ENCODE data around the gene C11orf52.
"Not testable (repeated sequence)": the region's sequence is repeated elsewhere in the genome, so short reads cannot be mapped to it uniquely, and the experiment has no call there.

C11orf52 gene, protein sequence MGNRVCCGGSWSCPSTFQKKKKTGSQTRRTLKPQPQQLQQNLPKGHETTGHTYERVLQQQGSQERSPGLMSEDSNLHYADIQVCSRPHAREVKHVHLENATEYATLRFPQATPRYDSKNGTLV

DNA sequence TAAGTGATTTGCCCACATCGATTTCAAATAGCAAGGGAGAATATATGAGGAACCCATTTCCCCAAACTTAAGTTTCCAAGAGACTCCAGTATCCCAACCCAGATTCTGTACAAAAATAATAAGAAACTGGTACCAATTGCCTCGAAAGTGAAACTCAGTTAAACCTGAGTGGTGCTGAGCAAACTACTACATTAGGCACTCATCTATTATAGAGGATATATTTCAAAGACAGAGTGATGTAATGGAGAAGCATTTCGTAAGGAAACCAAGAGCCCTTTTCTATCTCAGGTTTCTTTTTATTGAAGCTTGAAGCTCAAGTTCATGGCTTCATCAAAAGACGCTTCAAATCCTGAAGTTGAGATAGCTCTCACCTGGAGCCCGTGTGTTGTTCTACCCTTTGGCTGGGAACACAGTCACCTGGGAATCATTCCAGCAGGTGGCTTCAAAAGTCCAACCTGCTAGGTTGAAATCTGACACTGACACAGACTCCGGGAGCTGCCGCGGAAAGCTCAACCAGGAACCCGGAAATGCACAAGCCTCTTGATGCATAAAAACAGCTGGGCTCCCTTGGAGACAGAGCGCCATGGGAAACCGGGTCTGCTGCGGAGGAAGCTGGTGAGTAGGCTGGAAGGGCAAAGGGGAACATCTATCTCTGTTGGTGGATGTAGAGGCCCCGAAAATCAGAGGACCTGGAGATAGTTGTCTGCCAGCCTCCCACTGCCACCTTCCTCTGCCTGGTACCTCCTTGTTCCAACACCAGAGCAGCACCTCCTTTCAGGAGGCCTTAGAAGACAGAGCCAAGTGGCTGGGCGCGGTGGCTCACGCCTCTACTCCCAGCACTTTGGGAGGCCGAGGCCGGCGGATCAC, at the start of gene C11orf52:
Gene C11orf52, plus strand, starts transcription at position 524 of the 867 bp plus-strand sequence. Its CDS starts 60 bp downstream, at position 584.
- DNase-seq: no peak

DNA sequence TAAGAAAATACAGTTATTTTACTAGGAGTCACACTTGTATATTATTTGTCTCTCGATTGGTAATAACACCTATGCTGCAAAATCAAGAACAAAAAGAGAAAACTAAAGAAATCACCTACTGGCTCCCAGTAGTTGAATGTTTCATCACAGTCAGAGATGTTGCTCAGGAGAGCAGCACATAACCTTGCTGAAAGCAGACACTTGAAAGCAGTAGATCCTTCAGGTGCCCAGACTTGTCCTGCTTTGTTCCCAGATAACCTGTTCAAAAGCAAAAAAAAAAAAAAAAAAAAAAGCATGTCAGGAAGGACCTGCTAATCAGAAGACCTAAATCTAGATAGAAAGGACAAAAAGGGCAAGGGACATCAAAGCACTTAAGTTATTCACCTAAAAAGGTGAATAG, 48.6 kb upstream of the C11orf52 start:
- DNase-seq: no peak

DNA sequence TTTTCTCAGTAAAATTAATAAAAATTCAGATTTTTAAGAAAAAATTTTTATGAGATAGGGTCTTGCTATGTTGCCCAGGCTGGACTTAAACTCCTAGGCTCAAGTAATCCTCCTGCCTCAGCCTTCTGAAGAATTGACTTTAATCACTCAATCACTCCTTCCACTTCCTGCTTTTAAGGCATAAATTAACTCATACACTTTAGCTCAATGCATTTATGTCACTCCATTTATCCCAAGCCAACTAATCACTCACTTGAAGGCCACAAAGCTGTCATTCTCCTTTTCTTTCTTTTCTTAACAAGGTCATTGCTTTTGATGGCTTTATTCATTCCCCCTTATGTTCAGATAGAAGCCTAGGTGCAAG, 48.2 kb upstream of the C11orf52 start:
- DNase-seq: no peak

DNA sequence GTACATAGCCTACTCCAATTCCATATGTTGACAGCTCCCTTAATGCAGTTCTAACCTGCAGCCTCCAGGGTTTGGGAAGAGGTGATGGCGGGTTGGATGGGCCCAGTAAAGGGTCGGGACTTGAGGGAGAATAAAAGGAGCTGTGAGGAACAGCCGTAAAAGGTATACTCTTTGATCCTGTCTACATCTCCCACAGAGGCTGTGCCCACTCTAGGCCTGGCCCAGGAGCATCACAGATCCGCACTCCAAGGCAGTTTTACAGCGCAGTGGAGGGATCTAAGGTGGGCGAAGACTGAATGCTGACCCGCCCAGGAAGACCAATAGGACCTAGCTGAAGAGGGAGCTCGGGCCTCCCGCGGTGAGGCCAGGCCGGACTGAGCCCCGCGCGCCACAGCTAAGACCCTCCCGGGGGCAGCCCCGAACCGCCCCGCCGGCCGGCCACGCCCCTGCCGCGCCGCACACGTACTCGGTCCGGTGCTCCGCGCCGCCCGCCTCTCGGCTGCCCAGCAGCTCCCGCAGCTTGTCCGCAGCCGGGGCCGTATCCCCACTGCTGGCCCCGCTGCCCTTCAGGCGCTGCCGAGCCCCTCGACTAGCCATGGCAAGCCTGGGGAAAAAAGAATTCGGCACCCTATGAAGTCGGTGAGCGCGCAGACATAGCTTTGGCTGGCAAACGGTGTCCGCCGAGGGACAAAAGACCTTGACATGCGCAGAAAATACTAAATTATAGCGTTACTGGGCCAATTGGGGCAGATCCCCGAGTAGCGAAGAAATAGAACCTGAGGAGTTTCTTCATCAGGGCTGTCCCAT, 47.6 kb upstream of the C11orf52 start, which contains the start of gene ALG9:
Gene ALG9, minus strand, starts transcription at position 696 of the 807 bp plus-strand sequence. Its CDS starts 99 bp downstream, at position 597.
- DNase-seq: peak; percentile 94

DNA sequence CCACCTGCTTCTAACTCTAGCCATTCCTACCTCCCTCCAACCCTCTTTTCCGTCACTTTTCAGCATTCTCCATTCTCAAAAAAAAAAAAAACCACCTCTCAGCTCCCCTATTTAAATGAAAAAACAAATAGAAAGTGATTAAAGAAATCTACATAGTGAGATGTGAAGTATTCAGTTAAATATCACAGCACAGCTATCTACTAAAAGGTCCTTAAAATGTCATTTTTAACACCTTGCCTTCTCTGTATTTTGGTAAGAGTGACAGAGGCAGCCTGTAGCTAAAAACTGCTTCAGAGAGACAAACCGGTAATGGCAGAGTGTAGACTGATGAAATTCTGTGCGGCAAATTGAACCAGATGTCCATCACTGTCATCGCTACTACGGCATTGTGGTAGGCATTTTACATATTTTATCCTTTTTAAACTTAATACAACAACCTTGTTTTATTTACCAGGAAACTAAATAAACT, 47.0 kb upstream of the C11orf52 start:
- no peak for DNase-seq

DNA sequence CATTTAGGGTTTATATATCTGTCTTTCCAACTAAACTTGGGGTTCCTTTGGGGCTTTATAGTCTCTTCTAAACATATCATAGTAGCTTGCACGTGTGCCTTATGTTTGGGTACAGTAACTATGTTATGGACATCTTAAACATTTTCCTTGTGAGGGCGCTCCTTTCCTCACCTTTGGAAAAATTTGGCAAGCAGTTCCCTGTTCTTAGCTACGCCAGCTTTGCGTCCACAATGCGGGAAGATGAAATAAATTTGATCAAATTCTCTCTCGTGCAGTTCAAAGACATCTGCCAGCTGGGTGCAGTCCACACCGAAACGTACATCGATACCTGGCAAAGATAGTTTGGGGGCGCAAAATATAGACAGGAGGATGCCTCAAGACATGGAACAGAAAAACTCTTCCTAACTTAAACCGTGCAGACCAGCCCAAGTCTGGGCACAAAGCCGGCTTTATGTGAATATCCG, 40.3 kb upstream of the C11orf52 start:
- DNase-seq: no peak

DNA sequence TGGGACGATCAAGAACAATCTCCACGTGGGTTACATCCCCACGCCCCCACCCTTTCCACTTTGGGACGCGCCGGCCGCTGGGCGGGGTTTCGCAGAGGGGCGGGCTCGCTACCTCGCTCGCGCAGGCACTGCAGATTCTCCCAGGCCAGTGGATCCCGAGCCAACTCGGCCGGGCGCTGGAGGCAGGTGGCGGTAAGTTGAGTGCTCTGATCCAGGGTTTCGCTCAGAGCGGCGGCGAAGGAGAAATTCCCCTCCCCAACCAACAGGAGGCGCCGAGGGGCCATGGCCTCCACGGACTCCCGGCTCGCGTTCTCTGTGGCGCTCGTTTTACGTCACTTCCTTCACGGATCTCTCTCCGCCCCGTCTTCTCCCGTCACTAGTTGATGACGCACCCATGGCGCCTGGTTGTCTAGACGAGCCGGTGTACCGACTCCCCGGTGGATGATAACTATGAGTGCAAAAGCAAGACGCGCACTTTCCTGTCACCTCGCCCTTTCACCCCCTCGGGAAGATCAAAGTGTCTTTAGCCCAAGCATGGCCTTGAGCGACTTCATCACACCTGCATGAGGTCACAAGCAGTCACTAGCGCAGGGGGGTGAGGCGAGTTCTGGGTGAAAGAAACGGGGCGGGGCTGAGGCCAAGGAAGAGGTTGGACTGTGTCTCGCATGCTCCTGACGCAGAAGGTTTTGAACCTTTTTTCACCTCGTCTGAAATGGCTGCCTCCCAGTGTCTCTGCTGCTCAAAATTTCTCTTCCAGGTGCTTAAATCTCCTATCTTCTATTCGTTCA, 39.7 kb upstream of the C11orf52 start, which contains the start of the genes CFAP68 and FDXACB1:
Gene CFAP68, plus strand, starts transcription at position 693 of the 788 bp plus-strand sequence. Its CDS starts 20 bp downstream, at position 713.
Gene FDXACB1, minus strand, starts transcription at position 317 of the 788 bp plus-strand sequence. Its CDS starts 33 bp downstream, at position 284.
- DNase-seq: peak; percentile 95

DNA sequence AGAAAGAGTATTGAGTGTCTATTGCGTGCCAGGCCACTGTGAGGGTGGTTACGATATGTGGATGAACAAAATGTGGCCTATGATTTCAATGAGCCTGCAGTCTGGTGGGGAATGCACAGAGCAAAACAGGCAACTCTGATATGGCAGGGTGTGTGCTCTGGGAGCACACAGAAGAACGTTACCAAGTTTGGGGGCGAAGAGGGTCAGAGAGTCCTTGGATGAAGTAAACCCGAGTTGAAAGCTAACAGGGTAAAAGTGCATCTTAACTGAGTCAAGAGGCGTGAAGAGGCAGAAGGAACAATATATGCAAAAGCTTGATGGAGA, 39.1 kb upstream of the C11orf52 start:
- no peak for DNase-seq

DNA sequence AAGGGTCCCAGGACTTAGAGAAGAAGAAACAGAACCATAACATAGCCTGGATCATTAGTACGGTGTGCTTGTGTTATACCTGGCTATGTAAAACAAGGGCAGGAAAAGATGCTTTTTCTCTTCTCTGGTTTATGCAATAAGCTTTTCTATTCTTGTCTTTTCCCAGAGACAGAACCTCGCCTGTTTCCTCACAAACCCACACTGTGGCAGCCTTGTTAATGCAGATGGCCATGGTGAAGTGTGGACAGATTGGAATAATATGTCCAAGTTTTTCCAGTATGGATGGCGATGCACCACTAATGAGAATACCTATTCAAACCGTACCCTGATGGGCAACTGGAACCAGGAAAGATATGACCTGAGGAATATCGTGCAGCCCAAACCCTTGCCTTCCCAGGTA, 36.5 kb upstream of the C11orf52 start:
- DNase-seq: no peak

DNA sequence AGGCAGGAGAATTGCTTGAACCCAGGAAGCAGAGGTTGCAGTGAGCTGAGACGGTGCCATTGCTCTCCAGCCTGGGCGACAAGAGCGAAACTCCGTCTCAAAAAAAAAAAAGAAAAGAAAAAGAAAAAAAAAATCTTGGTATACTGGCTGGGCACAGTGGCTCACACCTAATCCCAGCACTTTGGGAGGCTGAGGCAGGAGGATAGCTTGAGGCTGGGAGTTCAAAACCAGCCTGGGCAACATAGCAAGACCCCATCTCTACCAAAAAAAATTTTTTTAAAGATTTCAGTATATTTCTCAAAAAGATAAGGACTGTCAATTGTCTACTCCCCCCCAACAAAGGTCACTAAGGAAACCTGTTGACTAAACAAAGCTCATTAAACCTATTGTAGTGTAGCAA, 33.7 kb upstream of the C11orf52 start:
- DNase-seq: not testable (repeated sequence)

DNA sequence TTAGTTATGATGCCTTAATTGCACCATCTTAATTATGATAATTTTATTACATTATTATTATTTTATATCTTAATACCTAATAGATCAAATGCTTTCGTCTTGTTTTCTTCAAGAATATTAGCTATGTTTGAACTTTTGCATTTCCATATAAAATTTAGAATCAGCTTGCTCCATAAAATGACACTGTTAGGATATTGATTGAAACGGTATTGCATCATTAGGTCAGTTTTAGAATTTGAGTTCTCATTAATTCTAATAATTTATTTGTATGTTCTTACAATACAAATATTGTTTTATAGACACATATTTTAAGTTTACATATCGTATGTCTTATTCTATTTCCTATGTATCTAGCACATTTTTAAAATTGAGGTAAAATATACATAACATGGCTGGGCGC, 32.7 kb upstream of the C11orf52 start:
- no peak for DNase-seq

DNA sequence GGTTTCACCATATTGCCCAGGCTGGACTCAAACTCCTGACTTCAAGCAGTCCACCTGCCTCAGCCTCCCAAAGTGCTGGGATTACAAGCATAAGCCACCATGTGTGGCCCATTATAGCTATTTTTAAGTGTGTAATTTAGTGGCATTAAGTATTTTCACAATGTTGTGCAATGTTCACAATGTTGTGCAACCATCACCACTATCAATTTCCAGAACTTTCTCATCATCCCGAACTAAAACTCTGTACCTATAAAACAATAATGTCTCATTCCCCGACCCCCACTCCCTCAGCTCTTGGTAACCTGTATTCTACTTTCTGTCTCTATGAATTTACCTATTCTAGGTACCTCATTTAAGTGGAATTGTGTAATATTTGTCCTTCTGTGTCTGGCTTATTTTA, 31.9 kb upstream of the C11orf52 start:
- no peak for DNase-seq

DNA sequence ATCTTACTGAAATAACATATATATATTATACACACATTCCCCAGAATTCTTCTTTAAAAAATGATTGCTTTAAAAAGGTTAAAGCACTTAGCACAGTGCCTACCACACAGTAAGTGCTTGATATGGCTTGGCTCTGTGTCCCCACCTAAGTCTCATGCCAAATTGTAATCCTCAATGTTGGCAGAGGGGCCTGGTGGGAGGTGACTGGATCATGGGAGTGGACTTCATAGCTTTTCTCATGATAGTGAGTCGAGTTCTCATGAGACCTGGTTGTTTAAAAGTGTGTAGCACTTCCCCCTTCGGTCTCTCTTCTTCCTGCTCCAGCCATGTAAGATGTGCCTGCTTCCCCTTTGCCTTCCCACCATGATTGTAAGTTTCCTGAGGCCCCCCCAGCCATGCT, 13.3 kb upstream of the C11orf52 start:
- DNase-seq: no peak

DNA sequence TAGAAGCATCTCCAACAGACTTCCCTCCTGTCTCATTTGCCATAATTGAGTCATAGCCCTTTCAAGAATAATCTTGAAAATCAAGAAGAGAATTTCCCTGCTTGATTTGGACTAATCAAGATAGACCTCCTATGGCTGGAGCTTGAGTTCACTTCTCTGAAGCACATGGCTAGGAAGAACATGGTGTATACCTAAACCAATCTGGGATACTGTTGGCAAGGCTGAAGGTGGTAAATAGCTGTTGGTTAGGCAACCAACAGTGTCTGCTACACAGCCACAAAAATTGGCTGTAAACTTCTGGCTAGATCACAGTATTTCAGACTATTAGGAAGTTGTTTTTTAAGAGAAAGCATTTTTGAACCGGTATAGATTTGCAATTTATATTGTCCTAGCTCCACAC, 12.0 kb upstream of the C11orf52 start:
- DNase-seq: no peak

DNA sequence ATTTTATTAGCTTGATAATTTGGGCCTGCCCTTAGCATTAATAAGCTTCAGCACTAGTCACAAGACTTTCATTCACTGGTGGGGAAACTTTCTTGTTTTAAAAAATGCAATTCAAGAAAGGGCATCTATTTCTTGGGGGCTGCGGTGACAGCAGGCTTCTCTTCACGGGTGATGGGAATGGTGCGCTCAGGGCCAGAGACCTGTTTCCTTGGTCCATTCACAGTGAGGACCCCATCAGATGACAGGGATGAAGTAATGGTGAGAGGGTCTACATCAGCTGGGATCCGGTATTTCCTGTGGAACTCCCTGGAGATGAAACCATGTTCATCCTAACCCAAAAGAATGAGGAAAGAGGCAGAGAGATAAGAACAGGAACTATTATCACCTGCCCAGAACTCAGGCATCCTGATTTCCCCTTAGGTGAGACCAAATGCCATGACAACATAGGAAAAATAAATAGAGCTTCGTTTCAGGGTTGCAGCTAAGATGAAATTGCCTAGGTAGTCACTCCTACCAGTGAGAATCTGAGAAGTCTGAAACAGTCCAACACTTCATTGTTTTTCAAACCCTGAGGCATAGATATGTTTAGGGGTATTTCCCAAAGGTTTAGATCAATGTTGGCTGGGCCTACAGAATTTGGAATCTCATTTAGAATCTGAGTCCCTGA, 9.9 kb upstream of the C11orf52 start:
- DNase-seq: no peak

DNA sequence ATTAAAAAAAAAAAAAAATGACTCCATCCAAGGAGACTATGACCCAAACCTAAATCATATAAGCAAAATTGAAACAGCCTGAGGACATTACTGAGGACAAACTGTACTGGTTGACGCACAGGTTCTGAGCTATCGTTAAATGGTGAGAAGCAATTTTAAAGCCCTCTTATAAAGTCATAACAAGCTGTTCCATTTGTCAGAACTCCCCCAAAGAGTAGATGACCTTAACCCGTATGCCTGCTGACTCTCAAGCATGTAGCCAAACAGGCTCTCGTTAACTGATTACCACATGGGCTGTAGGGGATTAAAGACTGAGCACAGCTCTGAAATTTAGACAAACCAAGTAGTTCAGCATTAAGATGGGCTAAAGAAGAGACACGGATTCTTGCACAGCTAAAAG, 9.3 kb upstream of the C11orf52 start:
- no peak for DNase-seq

DNA sequence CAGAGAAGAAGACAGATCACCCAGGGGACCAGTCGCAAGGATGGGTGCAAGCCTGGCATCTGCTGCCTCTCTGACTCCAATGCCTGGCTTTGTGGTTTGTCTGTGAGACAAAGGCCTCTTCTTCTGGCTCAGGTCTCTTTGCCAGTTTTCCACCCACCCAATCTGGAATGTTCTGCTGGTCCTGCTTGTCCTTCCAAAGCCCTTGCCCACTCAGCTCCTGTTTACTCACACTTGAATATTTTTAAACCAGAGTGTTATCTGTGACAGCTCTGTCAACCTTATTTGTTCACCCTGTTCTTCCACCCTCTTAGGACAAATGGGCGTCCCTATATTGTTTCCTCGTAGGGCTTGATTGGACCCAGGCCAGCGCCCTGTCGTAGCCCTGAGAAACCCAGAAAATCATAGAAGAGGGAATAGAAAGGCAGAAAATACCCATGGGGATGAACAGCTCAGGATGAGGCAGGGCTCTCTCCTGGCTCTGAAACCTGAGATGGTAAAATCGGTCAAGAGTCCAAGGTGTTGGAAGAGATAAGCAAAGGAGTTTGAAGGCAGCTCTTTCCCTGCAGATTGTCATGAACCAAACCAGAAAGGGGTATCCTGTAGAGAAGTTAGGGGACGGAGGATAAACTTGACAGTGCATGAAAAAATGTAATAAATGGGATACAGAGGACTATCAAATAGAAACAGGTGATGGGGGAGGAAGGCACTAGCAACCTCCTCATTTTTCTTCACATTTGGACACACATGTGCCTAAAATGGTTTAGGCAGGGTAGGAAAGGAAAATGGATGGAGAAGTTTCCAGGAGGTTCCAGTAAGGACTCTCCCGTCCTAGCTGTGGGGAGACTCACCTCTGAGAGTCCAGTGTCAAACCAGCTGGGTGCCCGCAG, 7.8 kb upstream of the C11orf52 start:
- no peak for DNase-seq

DNA sequence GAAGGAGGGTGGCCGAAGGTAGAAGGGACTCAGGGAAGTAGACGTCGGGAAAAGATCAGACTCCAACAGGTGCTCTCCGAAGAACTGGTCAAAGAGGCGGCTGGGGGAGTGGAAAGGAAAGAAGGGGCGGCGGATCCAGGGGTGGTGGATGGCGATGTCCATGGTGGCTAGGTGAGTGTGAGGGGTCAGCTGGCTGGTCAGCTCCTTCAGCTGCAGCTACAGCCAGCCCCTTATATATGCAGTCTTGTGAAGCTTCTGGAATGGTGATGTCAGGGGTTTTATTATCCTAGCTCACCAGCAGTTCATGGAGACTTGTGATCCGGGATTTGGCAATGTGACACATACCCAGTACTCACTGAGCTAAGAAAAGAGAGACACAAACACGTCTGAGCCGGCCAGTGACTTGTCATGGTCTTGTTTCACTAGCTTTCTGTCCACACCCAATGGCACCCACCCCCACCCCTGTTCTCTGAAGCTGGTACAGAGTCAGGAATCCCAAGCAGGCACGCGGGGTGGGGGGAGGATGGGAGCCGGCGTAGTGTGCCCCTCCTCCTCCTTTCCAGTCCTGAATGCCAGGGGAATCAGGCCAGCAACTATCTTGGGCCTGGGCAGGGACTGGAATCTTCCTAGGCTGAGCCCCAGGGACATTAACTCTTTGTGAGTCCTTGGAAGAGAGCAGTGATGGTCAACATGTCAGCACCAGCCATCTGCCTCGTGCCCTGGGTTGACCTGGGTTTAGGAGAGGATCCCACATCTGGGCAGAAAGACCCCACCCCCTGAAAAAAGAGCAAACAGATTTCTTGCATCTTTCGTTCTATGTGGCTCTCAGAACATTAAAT, 6.9 kb upstream of the C11orf52 start, which contains the start of gene CRYAB:
Gene CRYAB, minus strand, starts transcription at position 208 of the 839 bp plus-strand sequence. Its CDS starts 46 bp downstream, at position 162.
- no peak for DNase-seq

DNA sequence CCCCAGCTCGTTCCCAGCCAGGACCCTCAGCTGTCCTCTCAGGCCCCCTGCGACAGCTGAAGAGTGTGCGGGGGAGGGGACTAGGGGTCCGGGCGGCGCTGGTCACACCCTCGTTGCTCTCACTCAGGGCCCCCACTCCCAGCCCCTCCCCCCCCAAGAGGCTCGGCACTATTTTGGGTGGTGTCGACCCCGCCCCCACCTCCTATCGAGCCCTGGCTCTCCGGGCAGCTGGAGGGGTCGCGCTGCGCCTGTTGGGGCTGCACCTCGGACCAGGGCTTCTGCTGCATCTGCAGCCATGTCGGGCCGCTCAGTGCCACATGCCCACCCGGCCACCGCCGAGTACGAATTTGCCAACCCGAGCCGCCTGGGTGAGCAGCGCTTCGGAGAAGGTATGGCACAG, 6.2 kb upstream of the C11orf52 start, which contains the start of gene HSPB2:
Gene HSPB2, plus strand, starts transcription at position 200 of the 400 bp plus-strand sequence. Its CDS starts 96 bp downstream, at position 296.
- DNase-seq: no peak
